H9 (cell line): ENCODE measurements around the gene DNAJC1. TPM values are rescaled to one million over a fixed set of nuclear protein-coding genes. Genes with fewer than 3 reads are reported as not detected.

ENCODE experiments used
- DNase-seq: peaks from one replicate; pipeline ENCODE4 v3.0.0-alpha.2; 2017
- H2AFZ ChIP-seq: one replicate; pipeline ENCODE4 v1.6.1; 2013; ENCODE audit warnings: mild to moderate bottlenecking, low read length, control low read depth, moderate library complexity
- H2AK5ac ChIP-seq: 2 replicates; pipeline ENCODE4 v1.6.1; 2013; ENCODE audit warnings: low read length, control low read depth, mixed read lengths; ENCODE audit not compliant: insufficient read length
- H2BK120ac ChIP-seq: one replicate; pipeline ENCODE4 v1.6.1; 2013; ENCODE audit warnings: low read depth, mild to moderate bottlenecking, low read length, control low read depth, inconsistent platforms; ENCODE audit not compliant: poor library complexity, severe bottlenecking
- H2BK12ac ChIP-seq: 2 replicates; pipeline ENCODE4 v1.6.1; 2013; ENCODE audit warnings: low read length, control low read depth, mixed read lengths, low read depth; ENCODE audit not compliant: insufficient read length
- H2BK15ac ChIP-seq: 2 replicates; pipeline ENCODE4 v1.6.1; 2013; ENCODE audit warnings: low read depth, low read length, control low read depth
- H2BK20ac ChIP-seq: one replicate; pipeline ENCODE4 v1.6.1; 2013; ENCODE audit warnings: low read depth, mild to moderate bottlenecking, low read length, control low read depth, inconsistent platforms; ENCODE audit not compliant: poor library complexity, severe bottlenecking
- H2BK5ac ChIP-seq: 2 replicates; pipeline ENCODE4 v1.6.1; 2013; ENCODE audit warnings: low read length, control low read depth, mixed read lengths; ENCODE audit not compliant: insufficient read length
- H3K14ac ChIP-seq: 2 replicates; pipeline ENCODE4 v1.6.1; 2013; ENCODE audit warnings: low read length, control low read depth; ENCODE audit not compliant: insufficient read depth
- H3K18ac ChIP-seq: 2 replicates; pipeline ENCODE4 v1.6.1; 2013; ENCODE audit warnings: low read depth, mild to moderate bottlenecking, mixed read lengths, low read length, control low read depth; ENCODE audit not compliant: insufficient read length
- H3K23ac ChIP-seq: 2 replicates; pipeline ENCODE4 v1.6.1; 2013; ENCODE audit warnings: low read length, control low read depth, mixed read lengths, low read depth; ENCODE audit not compliant: insufficient read length
- H3K23me2 ChIP-seq: 2 replicates; pipeline ENCODE4 v1.6.1; 2013; ENCODE audit warnings: low read depth, mild to moderate bottlenecking, mixed read lengths, low read length, control low read depth; ENCODE audit not compliant: insufficient read length, poor library complexity, severe bottlenecking
- H3K27ac ChIP-seq: 2 replicates; pipeline ENCODE4 v1.5.1; 2013; ENCODE audit warnings: low read length, control low read depth, mixed read lengths, low read depth; ENCODE audit not compliant: insufficient read length
- H3K27me3 ChIP-seq: 2 replicates; pipeline ENCODE4 v1.6.1; 2013; ENCODE audit warnings: low read length, control low read depth, inconsistent platforms; ENCODE audit not compliant: insufficient read depth
- H3K4ac ChIP-seq: 2 replicates; pipeline ENCODE4 v1.6.1; 2013; ENCODE audit warnings: low read depth, mild to moderate bottlenecking, control low read depth, inconsistent platforms, low read length, moderate library complexity
- H3K4me1 ChIP-seq: 2 replicates; pipeline ENCODE4 v1.6.1; 2013; ENCODE audit warnings: low read length, control low read depth, inconsistent platforms; ENCODE audit not compliant: insufficient read depth
- H3K4me2 ChIP-seq: 2 replicates; pipeline ENCODE4 v1.6.1; 2013; ENCODE audit warnings: low read length, control low read depth, mixed read lengths; ENCODE audit not compliant: insufficient read length, insufficient read depth
- H3K56ac ChIP-seq: 2 replicates; pipeline ENCODE4 v1.6.1; 2013; ENCODE audit warnings: low read depth, mild to moderate bottlenecking, mixed read lengths, low read length, control low read depth; ENCODE audit not compliant: insufficient read length
- H3K79me1 ChIP-seq: 2 replicates; pipeline ENCODE4 v1.6.1; 2013; ENCODE audit warnings: low read depth, mild to moderate bottlenecking, moderate library complexity, low read length, control low read depth, inconsistent platforms; ENCODE audit not compliant: insufficient read depth, poor library complexity, severe bottlenecking
- H3K79me2 ChIP-seq: 2 replicates; pipeline ENCODE4 v1.6.1; 2013; ENCODE audit warnings: low read length, control low read depth, inconsistent platforms; ENCODE audit not compliant: insufficient read depth
- H3K9ac ChIP-seq: 2 replicates; pipeline ENCODE4 v1.6.1; 2013; ENCODE audit warnings: low read length, control low read depth, mixed read lengths; ENCODE audit not compliant: insufficient read length; ENCODE audit errors: extremely low read depth
- H3K9me3 ChIP-seq: one replicate; pipeline ENCODE4 v1.6.1; 2013; ENCODE audit warnings: low read depth, low read length, inconsistent platforms; ENCODE audit not compliant: control insufficient read depth
- H3T11ph ChIP-seq: one replicate; pipeline ENCODE4 v1.6.1; 2013; ENCODE audit warnings: mild to moderate bottlenecking, low read length, control low read depth, inconsistent platforms
- H4K20me1 ChIP-seq: one replicate; pipeline ENCODE4 v1.6.1; 2013; ENCODE audit not compliant: control insufficient read depth, insufficient read length, insufficient read depth
- H4K5ac ChIP-seq: 2 replicates; pipeline ENCODE4 v1.6.1; 2013; ENCODE audit warnings: low read depth, mild to moderate bottlenecking, mixed read lengths, low read length, control low read depth; ENCODE audit not compliant: insufficient read length
- H4K8ac ChIP-seq: replicated peaks from 2 replicates; pipeline ENCODE4 v1.6.1; 2013; ENCODE audit warnings: low read length, control low read depth, mixed read lengths, low read depth; ENCODE audit not compliant: insufficient read length
- H4K91ac ChIP-seq: 2 replicates; pipeline ENCODE4 v1.6.1; 2013; ENCODE audit warnings: low read depth, mild to moderate bottlenecking, moderate library complexity, mixed read lengths, low read length, control low read depth; ENCODE audit not compliant: insufficient read length
- H3K27ac Mint-ChIP-seq, 3 experiments: 2 replicates in 2 of 3; 3 replicates in 1 of 3; pipeline ENCODE4 v1.8.0; 2020 to 2021; ENCODE audit warnings: mixed read lengths in 3 of 3, mild to moderate bottlenecking in 1 of 3, moderate library complexity in 1 of 3
- H3K27me3 Mint-ChIP-seq: 2 replicates; pipeline ENCODE4 v1.8.0; 2021; ENCODE audit warnings: low read depth, mild to moderate bottlenecking, moderate library complexity, mixed read lengths
- H3K36me3 Mint-ChIP-seq, 3 experiments: 2 replicates in 2 of 3; 3 replicates in 1 of 3; pipeline ENCODE4 v1.8.0; 2020 to 2021; ENCODE audit warnings: low read depth in 3 of 3, mixed read lengths in 3 of 3; ENCODE audit not compliant: insufficient read depth in 1 of 3
- H3K4me1 Mint-ChIP-seq, 2 experiments: 2 replicates each; pipeline ENCODE4 v1.8.0; 2020; ENCODE audit warnings: mixed read lengths in 2 of 2
- H3K4me3 Mint-ChIP-seq, 2 experiments: 2 replicates in 1 of 2; 3 replicates in 1 of 2; pipeline ENCODE4 v1.8.0; 2020 to 2021; ENCODE audit warnings: mild to moderate bottlenecking in 2 of 2, mixed read lengths in 2 of 2, moderate library complexity in 1 of 2
- H3K9me3 Mint-ChIP-seq, 2 experiments: 2 replicates in 1 of 2; 3 replicates in 1 of 2; pipeline ENCODE4 v1.8.0; 2020; ENCODE audit warnings: mild to moderate bottlenecking in 2 of 2, mixed read lengths in 2 of 2, moderate library complexity in 1 of 2
- CTCF ChIP-seq: fragments of 200-600 bp; sonication (generic); conservative IDR thresholded peaks from 3 replicates; pipeline ENCODE4 v1.8.0; 2021; ENCODE audit warnings: antibody characterized with exemption, mild to moderate bottlenecking
- WGBS: extraction: QIAGEN DNeasy Blood & Tissue Kit; methylation state at CpG from one replicate; pipeline ENCODE4 v1.1.7; 2013; ENCODE audit warnings: missing lambda C conversion rate, low lambda C conversion rate, mixed read lengths; ENCODE audit not compliant: insufficient read length; ENCODE audit errors: extremely low coverage; 5-methylcytosine and 5-hydroxymethylcytosine counted together
- total RNA-seq: library from RNA; stranded (reverse); gene quantifications from 2 replicates; pipeline ENCODE4 v1.2.1, GENCODE V29; 2021

The DNAJC1 gene
- total RNA-seq, 1 experiment from 2014 or later, result 11.2 TPM

DNA sequence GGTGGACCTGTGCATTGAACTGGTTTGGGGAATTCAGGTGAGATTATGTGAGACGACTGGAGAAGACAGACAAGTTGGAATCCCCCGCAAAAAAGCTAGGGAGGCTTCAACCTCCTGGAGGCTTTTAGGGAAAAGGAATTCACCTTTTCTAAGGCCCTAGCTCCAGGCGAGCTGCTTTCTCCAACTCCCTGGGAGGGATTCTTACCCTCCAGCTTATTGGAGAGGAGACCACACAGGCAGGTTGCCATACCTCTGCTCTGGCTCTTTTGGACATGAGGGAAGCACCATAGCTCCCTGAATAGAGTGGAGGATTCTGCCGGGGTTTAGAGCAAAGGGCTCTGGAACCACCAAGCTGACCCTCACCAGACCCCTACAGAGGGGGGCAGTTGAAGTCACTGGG is 255.7 kb downstream of the DNAJC1 start:
- Histone ChIP-seq H3K18ac (no peak overlapping the region), H3K79me2 (no peaks in the 10 kb centered on the region; the same call in 1 of the 2 replicates), H3K23me2 (no peaks in the 10 kb centered on the region), H2BK5ac (no peak overlapping the region), H3K56ac (no peak overlapping the region), H2BK12ac (no peak overlapping the region), H2BK15ac (no peak overlapping the region), H4K5ac (no peak overlapping the region), H3K4me1 (peaks cover 14% of the 10 kb centered on the region; the same call in 1 of the 2 replicates), H3K14ac (no peak overlapping the region), H2BK20ac (no peak overlapping the region), H3T11ph (no peak overlapping the region), H4K91ac (no peak overlapping the region), H3K27ac (no peak overlapping the region), H3K23ac (no peak overlapping the region), H3K9me3 (no peaks in the 10 kb centered on the region), H4K20me1 (no peaks in the 10 kb centered on the region), H3K4ac (no peak overlapping the region), H2AFZ (no peak overlapping the region), H2AK5ac (no peak overlapping the region), H3K4me2 (no peak overlapping the region), H2BK120ac (no peak overlapping the region), H3K79me1 (no peaks in the 10 kb centered on the region), H3K27me3 (no peaks in the 10 kb centered on the region), H3K9ac (no peak overlapping the region), H4K8ac (no peak overlapping the region)
- Mint-ChIP-seq H3K27ac (peak overlapping the region; percentile 29 to 93 (median 75); a peak in 6 of 7 replicates), H3K9me3 (no peaks in the 10 kb centered on the region), H3K36me3 (peaks cover 6 to 37% (median 27%) of the 10 kb centered on the region in 3 experiments), H3K27me3 (no peaks in the 10 kb centered on the region; the same call in 1 of the 2 replicates), H3K4me1 (peaks cover 58 to 69% of the 10 kb centered on the region in 2 experiments), H3K4me3 (no peak overlapping the region)
- DNase-seq, result no peak
- WGBS, result no CpG with 5 or more reads among the region's 4 CpGs
- TF ChIP-seq CTCF, result no peak
